Thyroid gland (tissue), 4 donors: Measurements from ENCODE around the gene LOXHD1.

Experiments
- POLR2A ChIP-seq, 2 donors: fragments of 450-650 bp; IDR thresholded peaks; one replicate each; pipeline ENCODE4 v1.6.1; 2017; ENCODE audit warnings: antibody characterized with exemption in 2 of 2, mild to moderate bottlenecking in 2 of 2, moderate library complexity in 1 of 2
- TF ChIP-seq, protein P1 (sequence below), 6 experiments: fragments of 200-600 bp in 3 of 6; fragments of 450-650 bp in 3 of 6; sonication (generic) in 3 of 6; IDR thresholded peaks; one replicate each; pipeline ENCODE4 v1.5.1; 2016 to 2019; ENCODE audit warnings: antibody characterized with exemption in 6 of 6, mild to moderate bottlenecking in 2 of 6, inconsistent platforms in 1 of 6, moderate library complexity in 1 of 6

DNA sequence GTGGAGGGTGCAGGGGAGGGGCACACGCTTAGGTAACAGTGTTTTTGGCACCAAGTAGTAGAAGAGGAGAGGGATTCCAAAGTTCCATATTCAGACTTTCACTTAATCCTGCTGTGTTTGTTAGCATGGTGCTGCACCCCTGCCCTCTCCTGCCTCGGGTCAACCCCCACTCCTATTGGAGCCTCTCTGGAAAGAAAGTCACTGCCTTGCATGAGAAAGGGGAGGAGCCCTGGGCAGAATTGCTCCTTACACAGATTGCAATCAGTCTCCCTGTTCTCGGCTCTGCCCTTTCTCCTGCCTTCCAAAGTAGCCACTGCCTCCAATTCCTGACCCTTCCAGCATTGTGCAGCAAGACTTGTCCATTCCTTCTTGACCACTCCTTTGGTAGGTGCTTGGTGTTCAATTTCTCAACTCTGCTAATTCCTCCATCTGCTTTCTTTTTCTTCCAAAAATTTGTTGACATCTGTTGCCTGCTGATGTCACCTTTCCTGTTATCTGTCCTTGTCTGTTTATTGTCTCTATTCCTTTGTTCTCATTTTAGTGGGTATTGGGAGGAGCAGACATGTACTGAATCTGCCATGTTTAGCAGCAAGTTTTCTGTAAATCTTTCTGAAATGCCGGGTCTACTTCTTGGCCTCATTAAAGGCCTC is 225.4 kb downstream of the LOXHD1 start:
- TF ChIP-seq, protein P1, sequence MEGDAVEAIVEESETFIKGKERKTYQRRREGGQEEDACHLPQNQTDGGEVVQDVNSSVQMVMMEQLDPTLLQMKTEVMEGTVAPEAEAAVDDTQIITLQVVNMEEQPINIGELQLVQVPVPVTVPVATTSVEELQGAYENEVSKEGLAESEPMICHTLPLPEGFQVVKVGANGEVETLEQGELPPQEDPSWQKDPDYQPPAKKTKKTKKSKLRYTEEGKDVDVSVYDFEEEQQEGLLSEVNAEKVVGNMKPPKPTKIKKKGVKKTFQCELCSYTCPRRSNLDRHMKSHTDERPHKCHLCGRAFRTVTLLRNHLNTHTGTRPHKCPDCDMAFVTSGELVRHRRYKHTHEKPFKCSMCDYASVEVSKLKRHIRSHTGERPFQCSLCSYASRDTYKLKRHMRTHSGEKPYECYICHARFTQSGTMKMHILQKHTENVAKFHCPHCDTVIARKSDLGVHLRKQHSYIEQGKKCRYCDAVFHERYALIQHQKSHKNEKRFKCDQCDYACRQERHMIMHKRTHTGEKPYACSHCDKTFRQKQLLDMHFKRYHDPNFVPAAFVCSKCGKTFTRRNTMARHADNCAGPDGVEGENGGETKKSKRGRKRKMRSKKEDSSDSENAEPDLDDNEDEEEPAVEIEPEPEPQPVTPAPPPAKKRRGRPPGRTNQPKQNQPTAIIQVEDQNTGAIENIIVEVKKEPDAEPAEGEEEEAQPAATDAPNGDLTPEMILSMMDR (IDR thresholded peaks at IDR 0.05) = no peak
- TF ChIP-seq POLR2A (IDR thresholded peaks at IDR 0.05) = no peak
